HCT116 (cell line): ENCODE results near the gene PDLIM4. TPM values are rescaled to one million over a fixed set of nuclear protein-coding genes. Genes with fewer than 3 reads are reported as not detected.

Experiments used
- ATAC-seq: fragments of 200-7000 bp; cut with Tn5 transposase; 2 replicates; pipeline ENCODE4 v1.9.1; 2020; ENCODE audit warnings: mild to moderate bottlenecking, moderate library complexity
- BruUV-seq: library from RNA; stranded (reverse); fragments of 400-500 nt; replicated peaks from 2 replicates; lab custom pipeline; 2021; lab: Mats Ljungman, UMichigan
- CTCF ChIA-PET: fragments of 300-600 bp; sonication (Branson Sonifier 250); formaldehyde crosslinking; loops from one replicate; lab custom pipeline; 2021; ENCODE audit warnings: antibody characterized with exemption; lab: Charles Lee
- POLR2A ChIA-PET: fragments of 300-600, 350-600 bp; sonication (Branson Sonifier 250); formaldehyde crosslinking; loops from one replicate; lab custom pipeline; 2021; ENCODE audit warnings: antibody characterized with exemption; lab: Charles Lee
- RAD21 ChIA-PET, 2 experiments: fragments of 300-600 bp; sonication (Branson Sonifier 250); formaldehyde crosslinking; loops; one replicate each; lab custom pipeline; 2023; ENCODE audit warnings: low total read pairs in 2 of 2; ENCODE audit not compliant: uncharacterized antibody in 2 of 2, unreplicated experiment in 2 of 2, low non-redundant PET in 1 of 2; lab: Charles Lee
- DNase-seq: peaks from one replicate; pipeline ENCODE4 v3.0.0-alpha.2; 2010; ENCODE audit warnings: low read depth, low spot score
- H2AFZ ChIP-seq: fragments of 200-600 bp; shearing (Covaris generic), sonication (generic); 2 replicates; pipeline ENCODE4 v1.6.1; 2017; ENCODE audit warnings: low read depth, mixed run types, mixed read lengths, antibody characterized with exemption, low read length; ENCODE audit not compliant: poor library complexity, severe bottlenecking
- H3K27ac ChIP-seq: 2 replicates; pipeline ENCODE4 v1.5.1; 2012; ENCODE audit warnings: low read depth, low read length
- H3K27me3 ChIP-seq: fragments of 200-600 bp; sonication (generic); 2 replicates; pipeline ENCODE4 v1.6.1; 2016; ENCODE audit warnings: mixed run types, low read length, mixed read lengths; ENCODE audit not compliant: insufficient read depth
- H3K36me3 ChIP-seq, 2 experiments: fragments of 200-500 bp in 1 of 2; fragments of 200-600 bp in 1 of 2; sonication (Bioruptor generic) in 1 of 2; sonication (generic) in 1 of 2; 2 replicates each; pipeline versions ENCODE4 v1.5.1 to v1.6.1; 2014 to 2016; ENCODE audit warnings: low read length in 2 of 2, inconsistent platforms in 1 of 2, mixed read lengths in 1 of 2, mixed run types in 1 of 2; ENCODE audit not compliant: insufficient read depth in 2 of 2, control insufficient read depth in 1 of 2
- H3K4me1 ChIP-seq, 2 experiments: fragments of 200-600 bp in 1 of 2; sonication (generic) in 1 of 2; 2 replicates each; pipeline versions ENCODE4 v1.5.1 to v1.6.1; 2012 to 2017; ENCODE audit warnings: low read length in 2 of 2, inconsistent platforms in 1 of 2, mild to moderate bottlenecking in 1 of 2, mixed read lengths in 1 of 2, mixed run types in 1 of 2, moderate library complexity in 1 of 2; ENCODE audit not compliant: insufficient read depth in 2 of 2, control insufficient read depth in 1 of 2
- H3K4me2 ChIP-seq: fragments of 200-600 bp; sonication (generic); 2 replicates; pipeline ENCODE4 v1.6.1; 2017; ENCODE audit warnings: mixed run types, low read length, mixed read lengths
- H3K4me3 ChIP-seq, 2 experiments: fragments of 200-600 bp in 1 of 2; sonication (generic) in 1 of 2; replicated peaks in 1 of 2; 2 replicates each; pipeline ENCODE4 v1.5.1; 2011 to 2016; ENCODE audit warnings: low read length in 2 of 2, control low read depth in 1 of 2, low read depth in 1 of 2, mild to moderate bottlenecking in 1 of 2, mixed read lengths in 1 of 2, mixed run types in 1 of 2
- H3K79me2 ChIP-seq: fragments of 200-600 bp; sonication (generic); 2 replicates; pipeline ENCODE4 v1.6.1; 2017; ENCODE audit warnings: mild to moderate bottlenecking, mixed run types, low read length, moderate library complexity, mixed read lengths; ENCODE audit not compliant: insufficient read depth
- H3K9ac ChIP-seq: fragments of 200-600 bp; sonication (generic); 2 replicates; pipeline ENCODE4 v1.6.1; 2016; ENCODE audit warnings: low read length, mixed read lengths
- H3K9me2 ChIP-seq: fragments of 200-600 bp; sonication (generic), shearing (Covaris generic); 2 replicates; pipeline ENCODE4 v1.6.1; 2017; ENCODE audit warnings: mixed run types, mild to moderate bottlenecking, moderate library complexity; ENCODE audit not compliant: insufficient read depth
- H3K9me3 ChIP-seq, 2 experiments: fragments of 200-500 bp in 1 of 2; fragments of 200-600 bp in 1 of 2; sonication (Bioruptor generic) in 1 of 2; sonication (generic) in 1 of 2; 2 replicates each; pipeline ENCODE4 v1.6.1; 2014 to 2017; ENCODE audit warnings: low read length in 2 of 2, mixed read lengths in 2 of 2, inconsistent platforms in 1 of 2, low read depth in 1 of 2, mild to moderate bottlenecking in 1 of 2, mixed run types in 1 of 2, moderate library complexity in 1 of 2; ENCODE audit not compliant: control insufficient read depth in 1 of 2, insufficient read depth in 1 of 2
- H4K20me1 ChIP-seq: fragments of 200-600 bp; sonication (generic), shearing (Covaris generic); 2 replicates; pipeline ENCODE4 v1.6.1; 2017; ENCODE audit warnings: mixed run types, mild to moderate bottlenecking, moderate library complexity; ENCODE audit not compliant: insufficient read depth
- EGR1 ChIP-seq: IDR thresholded peaks from 2 replicates; pipeline ENCODE4 v1.6.1; 2012; ENCODE audit warnings: low read depth
- EZH2phosphoT487 ChIP-seq: fragments of 200-600 bp; IDR thresholded peaks from 2 replicates; pipeline ENCODE4 v1.6.1; 2018; ENCODE audit warnings: antibody characterized with exemption, borderline replicate concordance
- FOSL1 ChIP-seq: IDR thresholded peaks from 2 replicates; pipeline ENCODE4 v1.6.1; 2012; ENCODE audit warnings: low read depth
- SIN3A ChIP-seq: IDR thresholded peaks from 2 replicates; pipeline ENCODE4 v1.6.1; 2012; ENCODE audit warnings: low read depth
- ZFX ChIP-seq: fragments of 450-650 bp; IDR thresholded peaks from 2 replicates; pipeline ENCODE4 v1.6.1; 2017
- intact Hi-C: fragments of 100-400 bp; cut with micrococcal nuclease; formaldehyde crosslinking; loops from 2 replicates; pipeline ENCODE4 v1.10.0; 2022
- total RNA-seq: library from RNA; stranded (reverse); gene quantifications from one replicate; pipeline ENCODE4 v1.2.1, GENCODE V29; 2021; ENCODE audit not compliant: unreplicated experiment
- TF ChIP-seq, protein P1 (sequence below): IDR thresholded peaks from 2 replicates; pipeline ENCODE4 v1.6.1; 2012

Gene PDLIM4
- total RNA-seq, 1 experiment from 2014 or later: not detected

DNA sequence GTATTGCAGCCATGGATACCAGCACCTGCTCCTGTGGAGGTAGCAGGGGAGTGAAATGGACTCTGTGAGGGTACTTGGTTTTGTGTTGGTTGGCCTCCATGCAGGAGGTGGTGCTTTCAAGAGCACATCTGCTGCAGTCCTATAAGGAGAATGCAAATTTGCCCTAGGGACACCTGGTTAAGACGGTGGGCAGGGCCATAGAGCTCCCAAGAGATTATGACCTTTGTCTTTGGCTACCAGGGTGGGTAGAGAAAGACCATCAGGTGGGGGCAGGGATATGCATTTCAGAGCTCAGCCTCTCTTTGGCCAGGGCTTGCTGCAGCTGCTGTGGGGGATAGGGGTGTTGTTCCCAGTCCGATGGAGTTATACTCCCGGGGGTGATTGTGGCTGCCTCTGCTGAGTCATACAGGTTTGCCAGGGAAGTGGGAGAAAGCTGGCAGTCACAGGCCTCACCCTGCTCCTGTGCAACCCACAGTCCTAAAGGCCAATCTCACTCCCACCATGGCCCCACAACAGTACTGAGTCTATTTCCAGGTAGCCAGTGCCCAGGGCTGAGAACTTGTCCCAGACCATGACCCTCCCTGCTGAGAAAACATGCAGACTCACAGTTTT is 14.0 kb upstream of the PDLIM4 start (continued):
- TF ChIP-seq, protein P1, sequence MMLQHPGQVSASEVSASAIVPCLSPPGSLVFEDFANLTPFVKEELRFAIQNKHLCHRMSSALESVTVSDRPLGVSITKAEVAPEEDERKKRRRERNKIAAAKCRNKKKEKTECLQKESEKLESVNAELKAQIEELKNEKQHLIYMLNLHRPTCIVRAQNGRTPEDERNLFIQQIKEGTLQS: no peak
- TF ChIP-seq SIN3A: no peak
- TF ChIP-seq, all 23 proteins: peak for 0

DNA sequence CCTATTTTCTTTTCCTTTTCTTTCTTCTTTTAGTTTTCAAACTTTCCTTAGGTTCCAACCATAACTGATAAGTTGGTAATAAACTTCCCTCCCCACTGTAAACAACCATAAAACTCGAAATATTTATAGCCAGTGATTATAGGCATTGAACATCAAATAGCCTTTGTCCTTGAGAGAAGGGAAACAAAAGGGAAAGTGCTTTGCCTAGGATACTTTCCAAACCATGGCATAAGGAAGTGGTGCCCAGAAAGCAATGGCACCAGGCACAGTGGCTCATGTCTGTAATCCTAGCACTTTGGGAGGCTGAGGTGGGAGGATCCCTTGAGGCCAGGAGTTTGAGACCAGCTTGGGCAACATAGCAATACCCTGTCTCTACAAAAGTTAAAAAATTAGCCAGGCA is 11.9 kb upstream of the PDLIM4 start:
- ChIA-PET POLR2A (no interaction called here), RAD21 (no interaction called here), CTCF (no interaction called here)
- H3K79me2 ChIP-seq: no peaks in the 10 kb centered on the region
- ATAC-seq (no peak), DNase-seq (no peak)
- no peak overlapping the region for H3K9ac ChIP-seq
- no peaks in the 10 kb centered on the region for H3K27me3 ChIP-seq
- no peak overlapping the region for H3K27ac ChIP-seq
- intact Hi-C loops: no loop called here
- H2AFZ ChIP-seq: no peak overlapping the region
- H3K4me1 ChIP-seq: no peaks in the 10 kb centered on the region
- H3K9me2 ChIP-seq: no peaks in the 10 kb centered on the region
- H3K9me3 ChIP-seq: peaks cover 0 to 3% of the 10 kb centered on the region in 2 experiments; a peak in 1 of 4 replicates
- no peaks in the 10 kb centered on the region for H3K36me3 ChIP-seq
- H3K4me3 ChIP-seq: no peak overlapping the region
- TF ChIP-seq EGR1 (no peak), ZFX (no peak), EZH2phosphoT487 (no peak)
- no peak overlapping the region for H3K4me2 ChIP-seq
- no peaks in the 10 kb centered on the region for H4K20me1 ChIP-seq
- BruUV-seq: no TSS peak

- Histone ChIP-seq H3K4me1 (no peaks in the 10 kb centered on the region), H3K27ac (no peak overlapping the region), H3K9me3 (peaks cover 0 to 3% of the 10 kb centered on the region in 2 experiments; a peak in 1 of 4 replicates), H3K9me2 (no peaks in the 10 kb centered on the region), H3K27me3 (no peaks in the 10 kb centered on the region), H3K4me3 (no peak overlapping the region)
- POLR2A ChIA-PET: no interaction called here
- no peak for TF ChIP-seq FOSL1
- TF ChIP-seq, all 23 proteins: peak for 0
- H3K4me2 ChIP-seq: no peak overlapping the region
- ChIA-PET RAD21 (no interaction called here), CTCF (interaction anchor here (1.8 kb wide), 1 partner anchor 9 kb away, joined by 12 read pairs; no protein-coding TSS in a partner anchor)
- no TSS peak for BruUV-seq
- DNase-seq (no peak), ATAC-seq (no peak)
- intact Hi-C loops: no loop called here
- H4K20me1 ChIP-seq: no peaks in the 10 kb centered on the region
- H3K9ac ChIP-seq: no peak overlapping the region
- H3K79me2 ChIP-seq: no peaks in the 10 kb centered on the region
- no peak overlapping the region for H2AFZ ChIP-seq
- no peaks in the 10 kb centered on the region for H3K36me3 ChIP-seq
These were observed 10.7 kb upstream of the PDLIM4 start for GRCh38 chr5:132246806-132247205.
